DND-41 (cell line): ENCODE measurements around the gene CACNB3.
"Not testable (repeated sequence)": the region's sequence is repeated elsewhere in the genome, so short reads cannot be mapped to it uniquely, and the experiment has no call there.

Experiments used
- ATAC-seq: fragments of 200-7000 bp; cut with Tn5 transposase; 3 replicates; pipeline ENCODE4 v1.9.1; 2021; ENCODE audit warnings: low read depth; ENCODE audit not compliant: insufficient read depth
- DNase-seq: peaks from one replicate; pipeline ENCODE4 v3.0.0-alpha.2; 2020
- H2AFZ ChIP-seq: 2 replicates; pipeline ENCODE4 v1.6.0; 2012; ENCODE audit warnings: low read depth, low read length
- H3K27ac ChIP-seq: 2 replicates; pipeline ENCODE4 v1.5.1; 2012; ENCODE audit warnings: low read length, inconsistent platforms
- H3K27me3 ChIP-seq: fragments of 200-600 bp; sonication (generic); 2 replicates; pipeline ENCODE4 v1.6.0; 2012; ENCODE audit warnings: low read length, mild to moderate bottlenecking, inconsistent platforms; ENCODE audit not compliant: insufficient read depth, poor library complexity
- H3K36me3 ChIP-seq: 2 replicates; pipeline ENCODE4 v1.5.1; 2012; ENCODE audit warnings: low read length, inconsistent platforms; ENCODE audit not compliant: insufficient read depth
- H3K4me1 ChIP-seq: 2 replicates; pipeline ENCODE4 v1.5.1; 2012; ENCODE audit warnings: mild to moderate bottlenecking, low read length; ENCODE audit not compliant: insufficient read depth
- H3K4me2 ChIP-seq: 2 replicates; pipeline ENCODE4 v1.6.0; 2012; ENCODE audit warnings: mild to moderate bottlenecking, moderate library complexity, low read length, inconsistent platforms; ENCODE audit not compliant: insufficient read depth
- H3K4me3 ChIP-seq, 2 experiments: fragments of 200-600 bp in 1 of 2; shearing (Covaris generic) in 1 of 2; 2 replicates each; pipeline ENCODE4 v1.5.1; 2012 to 2016; ENCODE audit warnings: inconsistent platforms in 2 of 2, low read length in 2 of 2, mild to moderate bottlenecking in 2 of 2, low read depth in 1 of 2, moderate library complexity in 1 of 2
- H3K79me2 ChIP-seq: 2 replicates; pipeline ENCODE4 v1.6.0; 2012; ENCODE audit warnings: low read length, inconsistent platforms; ENCODE audit not compliant: insufficient read depth
- H3K9ac ChIP-seq: 2 replicates; pipeline ENCODE4 v1.6.0; 2012; ENCODE audit warnings: low read depth, mild to moderate bottlenecking, inconsistent platforms, low read length, moderate library complexity
- H3K9me3 ChIP-seq: 2 replicates; pipeline ENCODE4 v1.5.1; 2012; ENCODE audit warnings: low read length, moderate library complexity, mild to moderate bottlenecking, inconsistent platforms; ENCODE audit not compliant: insufficient read depth, severe bottlenecking
- H4K20me1 ChIP-seq: 2 replicates; pipeline ENCODE4 v1.6.0; 2012; ENCODE audit warnings: low read length; ENCODE audit not compliant: insufficient read depth
- CTCF ChIP-seq: IDR thresholded peaks from 2 replicates; pipeline ENCODE4 v1.5.1; 2012; ENCODE audit warnings: borderline replicate concordance, low read length, moderate library complexity, mild to moderate bottlenecking; ENCODE audit not compliant: poor library complexity, severe bottlenecking; ENCODE audit errors: extremely low read depth
- EZH2 ChIP-seq: IDR thresholded peaks from 3 replicates; pipeline ENCODE4 v1.6.1; 2012; ENCODE audit warnings: borderline replicate concordance, low read depth, mild to moderate bottlenecking, moderate library complexity, low read length, inconsistent platforms; ENCODE audit not compliant: severe bottlenecking

The CACNB3 gene

GRCh38 chr12:48832321-48833060, 14.2 kb downstream of the CACNB3 start:
- TF ChIP-seq CTCF, result peak; percentile 7
- TF ChIP-seq EZH2, result no peak
- H3K27ac ChIP-seq, result no peak overlapping the region
- H3K79me2 ChIP-seq, result no peaks in the 10 kb centered on the region
- H3K4me3 ChIP-seq, result no peak overlapping the region
- ATAC-seq, result no peak
- H2AFZ ChIP-seq, result no peak overlapping the region
- peaks cover 60% of the 10 kb centered on the region for H4K20me1 ChIP-seq
- no peaks in the 10 kb centered on the region for H3K27me3 ChIP-seq
- no peaks in the 10 kb centered on the region for H3K4me1 ChIP-seq
- no peak for DNase-seq
- H3K36me3 ChIP-seq, result peaks cover 99% of the 10 kb centered on the region
- H3K9me3 ChIP-seq, result no peaks in the 10 kb centered on the region
- no peak overlapping the region for H3K4me2 ChIP-seq
- H3K9ac ChIP-seq, result no peak overlapping the region

GRCh38 chr12:48838048-48838447, 19.8 kb downstream of the CACNB3 start:
- Histone ChIP-seq H3K27ac (no peak overlapping the region), H3K4me2 (no peak overlapping the region), H3K4me3 (no peak overlapping the region), H3K4me1 (no peaks in the 10 kb centered on the region), H4K20me1 (peaks cover 23% of the 10 kb centered on the region), H3K79me2 (no peaks in the 10 kb centered on the region), H2AFZ (no peak overlapping the region), H3K9me3 (no peaks in the 10 kb centered on the region), H3K9ac (no peak overlapping the region), H3K27me3 (no peaks in the 10 kb centered on the region), H3K36me3 (peaks cover 78% of the 10 kb centered on the region)
- TF ChIP-seq CTCF, result no peak
- no peak for TF ChIP-seq EZH2
- ATAC-seq (no peak), DNase-seq (no peak)

- Histone ChIP-seq H3K79me2 (peaks cover 20% of the 10 kb centered on the region), H3K36me3 (peaks cover 73% of the 10 kb centered on the region), H4K20me1 (peaks cover 22% of the 10 kb centered on the region)
- H3K9ac ChIP-seq, H3K27me3 ChIP-seq, H2AFZ ChIP-seq, H3K4me3 ChIP-seq, ATAC-seq, H3K27ac ChIP-seq, DNase-seq, H3K9me3 ChIP-seq, H3K4me2 ChIP-seq, H3K4me1 ChIP-seq: not testable (repeated sequence)
These were observed 23.7 kb downstream of the CACNB3 start for GRCh38 chr12:48842021-48842420.

- H4K20me1 ChIP-seq, result peaks cover 25% of the 10 kb centered on the region
- TF ChIP-seq CTCF (no peak), EZH2 (no peak)
- H3K4me1 ChIP-seq, result peaks cover 37% of the 10 kb centered on the region
- peak within 1 kb of the TSS; percentile 84 to 97 for H3K4me3 ChIP-seq
- DNase-seq (peak; percentile 98), ATAC-seq (peak; percentile 96)
- H3K9ac ChIP-seq, result peak within 1 kb of the TSS; percentile 98
- H3K79me2 ChIP-seq, result peaks cover 52% of the 10 kb centered on the region
- H3K27me3 ChIP-seq, result no peaks in the 10 kb centered on the region
- H3K9me3 ChIP-seq, result no peaks in the 10 kb centered on the region
- H2AFZ ChIP-seq, result peak within 1 kb of the TSS; percentile 85
- peak within 1 kb of the TSS; percentile 98 for H3K27ac ChIP-seq
- H3K4me2 ChIP-seq, result peak within 1 kb of the TSS; percentile 86
- peaks cover 35% of the 10 kb centered on the region for H3K36me3 ChIP-seq
These were observed 33.8 kb downstream of the CACNB3 start, which contains the start of gene DDX23 for GRCh38 chr12:48851883-48852733. DDX23 (minus strand) TSS chr12:48852163; CDS start chr12:48845782, 6,381 bp downstream.
